GM23248 (cell line): ENCODE data around the gene ITPRIP. TPM values are rescaled to one million over a fixed set of nuclear protein-coding genes. Genes with fewer than 3 reads are reported as not detected.
A peak's percentile ranks its signal among the peaks of the same experiment; 100 is the strongest.

Experiments
- DNase-seq: peaks from one replicate; pipeline ENCODE4 v3.0.0-alpha.2; 2015
- H2AFZ ChIP-seq: fragments of 200-600 bp; sonication (generic); 2 replicates; pipeline ENCODE4 v1.6.1; 2016; ENCODE audit warnings: antibody characterized with exemption
- H3F3A ChIP-seq: fragments of 200-600 bp; sonication (generic); 2 replicates; pipeline ENCODE4 v1.6.1; 2016; ENCODE audit warnings: mild to moderate bottlenecking, antibody characterized with exemption, mixed run types; ENCODE audit not compliant: insufficient read depth
- H3K27ac ChIP-seq: fragments of 200-600 bp; sonication (generic); 2 replicates; pipeline ENCODE4 v1.5.1; 2016; ENCODE audit warnings: mild to moderate bottlenecking
- H3K27me3 ChIP-seq: fragments of 200-600 bp; sonication (generic); replicated peaks from 2 replicates; pipeline ENCODE4 v1.6.1; 2016; ENCODE audit warnings: mild to moderate bottlenecking; ENCODE audit not compliant: insufficient read depth
- H3K36me3 ChIP-seq: fragments of 200-600 bp; sonication (generic); 2 replicates; pipeline ENCODE4 v1.6.1; 2016; ENCODE audit warnings: low read depth, mild to moderate bottlenecking
- H3K4me1 ChIP-seq: fragments of 200-600 bp; sonication (generic); 2 replicates; pipeline ENCODE4 v1.6.1; 2016; ENCODE audit warnings: mild to moderate bottlenecking; ENCODE audit not compliant: insufficient read depth
- H3K4me2 ChIP-seq: fragments of 200-600 bp; sonication (generic); one replicate; pipeline ENCODE4 v1.6.1; 2016; ENCODE audit warnings: mild to moderate bottlenecking; ENCODE audit not compliant: unreplicated experiment
- H3K4me3 ChIP-seq: fragments of 200-600 bp; sonication (generic); 2 replicates; pipeline ENCODE4 v1.5.1; 2016; ENCODE audit warnings: mild to moderate bottlenecking
- H3K79me2 ChIP-seq: fragments of 200-600 bp; sonication (generic); 2 replicates; pipeline ENCODE4 v1.6.1; 2016; ENCODE audit warnings: mild to moderate bottlenecking; ENCODE audit not compliant: insufficient read depth
- H3K9ac ChIP-seq: fragments of 200-600 bp; sonication (generic); 2 replicates; pipeline ENCODE4 v1.6.1; 2016; ENCODE audit warnings: mild to moderate bottlenecking
- H3K9me2 ChIP-seq: fragments of 200-600 bp; sonication (generic); 2 replicates; pipeline ENCODE4 v1.6.1; 2016; ENCODE audit warnings: mixed run types, mild to moderate bottlenecking, moderate library complexity; ENCODE audit not compliant: insufficient read depth
- H3K9me3 ChIP-seq: fragments of 200-600 bp; sonication (generic); one replicate; pipeline ENCODE4 v1.6.1; 2017; ENCODE audit warnings: low read depth
- H4K20me1 ChIP-seq: fragments of 200-600 bp; sonication (generic); 2 replicates; pipeline ENCODE4 v1.6.0; 2016; ENCODE audit not compliant: insufficient read depth
- EZH2 ChIP-seq: fragments of 200-600 bp; sonication (generic); IDR thresholded peaks from 2 replicates; pipeline ENCODE4 v1.6.1; 2018; ENCODE audit warnings: antibody characterized with exemption, mild to moderate bottlenecking; ENCODE audit not compliant: insufficient read depth, poor library complexity, severe bottlenecking
- EZH2phosphoT487 ChIP-seq: fragments of 200-600 bp; sonication (generic); IDR thresholded peaks from 2 replicates; pipeline ENCODE4 v1.6.1; 2018; ENCODE audit warnings: antibody characterized with exemption, moderate library complexity, mild to moderate bottlenecking, low read depth; ENCODE audit not compliant: insufficient read depth
- WGBS, 2 experiments: methylation state at CpG; one replicate each; pipeline ENCODE4 v1.1.6; 2015 to 2017; ENCODE audit warnings: low lambda C conversion rate in 2 of 2, low coverage in 1 of 2; ENCODE audit errors: missing lambda C conversion rate in 2 of 2; 5-methylcytosine and 5-hydroxymethylcytosine counted together
- in situ Hi-C: fragments of 300-500 bp; cut with MboI; formaldehyde crosslinking; loops from 2 replicates; pipeline ENCODE4 v1.15.0; 2020
- polyA plus RNA-seq: library from polyadenylated mRNA; unstranded; fragments of >200 nt; fragmentation: Nextera tagmentation; extraction: Ambion mirVana; gene quantifications from 2 replicates; pipeline ENCODE4 v1.2.1, GENCODE V29; 2016
- total RNA-seq: library from RNA; depleted of rRNA; stranded (reverse); fragments of >200 nt; shearing (Covaris generic); gene quantifications from 2 replicates; pipeline ENCODE4 v1.2.3, GENCODE V29; 2014

ITPRIP gene
- total and polyA plus RNA-seq, 2 experiments from 2014 or later = 9.6 to 24.7 TPM

- peaks cover 29% of the 10 kb centered on the region for H3K4me1 ChIP-seq
- H3K9me2 ChIP-seq = no peaks in the 10 kb centered on the region
- H3K4me3 ChIP-seq = peak within 1 kb of the TSS; percentile 76
- 0 out of 2 replicates have a peak within 1 kb of the TSS, but pooled peaks have one; percentile 2 for H3K27ac ChIP-seq
- H3K27me3 ChIP-seq = no peaks in the 10 kb centered on the region
- 4 to 7% methylated on average over 43 of the region's 43 CpGs for WGBS, 2 experiments
- DNase-seq = peak; percentile 93
- peak within 1 kb of the TSS; percentile 60 for H3K9ac ChIP-seq
- no peaks in the 10 kb centered on the region for H3K79me2 ChIP-seq
- no peaks in the 10 kb centered on the region for H3K9me3 ChIP-seq
- peak within 1 kb of the TSS; percentile 90 for H3K4me2 ChIP-seq
- in situ Hi-C loops = no loop called here
- H4K20me1 ChIP-seq = no peaks in the 10 kb centered on the region
- peaks cover 39% of the 10 kb centered on the region for H3F3A ChIP-seq
- no peaks in the 10 kb centered on the region for H3K36me3 ChIP-seq
- TF ChIP-seq EZH2phosphoT487 (no peak), EZH2 (no peak)
- H2AFZ ChIP-seq = peak within 1 kb of the TSS; percentile 90
Observed at GRCh38 chr10:104353325-104354048, 15.2 kb upstream of the ITPRIP start, which contains the start of gene CFAP58. Gene CFAP58 (plus strand): TSS chr10:104353833. CDS start chr10:104353898, 65 bp downstream.

GRCh38 chr10:104351919-104352318, 13.7 kb upstream of the ITPRIP start:
- in situ Hi-C loops = no loop called here
- H3K79me2 ChIP-seq = no peaks in the 10 kb centered on the region
- H2AFZ ChIP-seq = no peak overlapping the region
- no peaks in the 10 kb centered on the region for H3K36me3 ChIP-seq
- H3K27ac ChIP-seq = peak overlapping the region; percentile 90
- DNase-seq = no peak
- 96 to 100% methylated on average over 1 of the region's 1 CpG for WGBS, 2 experiments
- peak overlapping the region; percentile 66 for H3K4me2 ChIP-seq
- peak overlapping the region; percentile 43; the same call in 1 of the 2 replicates for H3K9ac ChIP-seq
- peaks cover 39% of the 10 kb centered on the region for H3F3A ChIP-seq
- H4K20me1 ChIP-seq = no peaks in the 10 kb centered on the region
- no peaks in the 10 kb centered on the region for H3K9me3 ChIP-seq
- no peaks in the 10 kb centered on the region for H3K9me2 ChIP-seq
- H3K4me1 ChIP-seq = peaks cover 29% of the 10 kb centered on the region
- TF ChIP-seq EZH2phosphoT487 (no peak), EZH2 (no peak)
- H3K4me3 ChIP-seq = 0 out of 2 replicates have a peak overlapping the region, but pooled peaks have one; percentile 4
- no peaks in the 10 kb centered on the region for H3K27me3 ChIP-seq

- Histone ChIP-seq H3K4me1 (peaks cover 29% of the 10 kb centered on the region), H3K4me2 (peak overlapping the region; percentile 66), H3K9me3 (no peaks in the 10 kb centered on the region), H3K9me2 (no peaks in the 10 kb centered on the region), H3K27ac (peak overlapping the region; percentile 90), H3K36me3 (no peaks in the 10 kb centered on the region), H3F3A (peaks cover 39% of the 10 kb centered on the region), H2AFZ (no peak overlapping the region), H3K27me3 (no peaks in the 10 kb centered on the region), H3K9ac (peak overlapping the region; percentile 65), H3K4me3 (0 out of 2 replicates have a peak overlapping the region, but pooled peaks have one; percentile 4), H4K20me1 (no peaks in the 10 kb centered on the region), H3K79me2 (no peaks in the 10 kb centered on the region)
- DNase-seq = peak; percentile 93
- TF ChIP-seq EZH2phosphoT487 (no peak), EZH2 (no peak)
- WGBS, 2 experiments = 19 to 23% methylated on average over 2 of the region's 2 CpGs
- in situ Hi-C loops = no loop called here
Observed at GRCh38 chr10:104351061-104351702, 12.9 kb upstream of the ITPRIP start.

- Histone ChIP-seq H3K27me3 (no peaks in the 10 kb centered on the region), H3K9ac (peak overlapping the region; percentile 65), H2AFZ (peak overlapping the region; percentile 57; the same call in 1 of the 2 replicates), H3K27ac (peak overlapping the region; percentile 90), H3K4me3 (no peak overlapping the region), H3K4me2 (peak overlapping the region; percentile 66), H3K36me3 (no peaks in the 10 kb centered on the region), H3F3A (peaks cover 39% of the 10 kb centered on the region), H3K4me1 (peaks cover 29% of the 10 kb centered on the region), H4K20me1 (no peaks in the 10 kb centered on the region), H3K9me3 (no peaks in the 10 kb centered on the region), H3K9me2 (no peaks in the 10 kb centered on the region), H3K79me2 (no peaks in the 10 kb centered on the region)
- in situ Hi-C loops = no loop called here
- peak; percentile 86 for DNase-seq
- 29 to 31% methylated on average over 6 of the region's 6 CpGs for WGBS, 2 experiments
- no peak for TF ChIP-seq EZH2
- no peak for TF ChIP-seq EZH2phosphoT487
Observed at GRCh38 chr10:104350127-104350635, 11.9 kb upstream of the ITPRIP start.
